Astrocyte of the spinal cord (primary cell): ENCODE data around the gene SRP54.

ENCODE experiments used
- DNase-seq: peaks from one replicate; pipeline ENCODE4 v3.0.0; 2011; ENCODE audit warnings: low read depth, low spot score
- H3K4me3 ChIP-seq: 2 replicates; pipeline ENCODE4 v1.5.1; 2011; ENCODE audit warnings: low read depth, mild to moderate bottlenecking, low read length, moderate library complexity
- in situ Hi-C: cut with HindIII; loops from 2 replicates; pipeline ENCODE4 v1.10.0; 2017; ENCODE audit warnings: low sequenced_read_pairs
- TF ChIP-seq, protein P1 (sequence below): IDR thresholded peaks from 2 replicates; pipeline ENCODE4 v1.5.1; 2012; ENCODE audit warnings: low read depth, mild to moderate bottlenecking, low read length, inconsistent platforms

SRP54 gene

DNA sequence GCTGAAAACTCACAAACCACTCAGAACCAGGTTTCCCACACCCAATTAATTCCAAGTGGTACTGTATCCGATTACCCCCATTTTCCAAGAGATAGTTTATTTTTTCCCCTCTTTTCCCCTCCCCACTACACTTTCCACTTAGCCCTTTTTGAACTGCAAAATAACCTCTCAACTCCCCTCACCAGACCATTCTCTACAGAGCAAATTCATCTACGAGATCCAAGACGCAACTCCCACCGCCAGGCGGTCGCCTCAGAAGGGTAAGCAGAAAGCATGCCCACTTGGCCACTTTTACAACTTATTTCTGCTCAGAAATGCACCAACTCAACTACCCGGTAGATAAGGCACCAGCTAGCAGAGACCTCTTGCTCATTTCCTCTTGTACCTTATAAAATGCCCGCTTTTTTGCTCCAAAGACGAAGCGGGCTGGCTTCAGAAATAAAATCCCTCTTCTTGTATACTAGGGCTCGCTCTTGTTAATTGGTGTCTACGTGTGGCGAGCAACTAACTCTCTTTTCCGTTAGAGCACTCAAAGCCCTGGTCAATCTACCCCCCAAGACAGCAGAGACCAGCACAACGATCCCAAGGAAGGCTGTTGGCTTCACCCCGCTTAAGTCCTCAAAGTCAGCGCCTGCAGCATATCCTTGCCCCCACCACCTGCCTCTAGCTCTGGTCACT is 910 bp upstream of the SRP54 start:
- peak overlapping the region; percentile 87 for H3K4me3 ChIP-seq
- in situ Hi-C loops, result no loop called here
- TF ChIP-seq, protein P1, sequence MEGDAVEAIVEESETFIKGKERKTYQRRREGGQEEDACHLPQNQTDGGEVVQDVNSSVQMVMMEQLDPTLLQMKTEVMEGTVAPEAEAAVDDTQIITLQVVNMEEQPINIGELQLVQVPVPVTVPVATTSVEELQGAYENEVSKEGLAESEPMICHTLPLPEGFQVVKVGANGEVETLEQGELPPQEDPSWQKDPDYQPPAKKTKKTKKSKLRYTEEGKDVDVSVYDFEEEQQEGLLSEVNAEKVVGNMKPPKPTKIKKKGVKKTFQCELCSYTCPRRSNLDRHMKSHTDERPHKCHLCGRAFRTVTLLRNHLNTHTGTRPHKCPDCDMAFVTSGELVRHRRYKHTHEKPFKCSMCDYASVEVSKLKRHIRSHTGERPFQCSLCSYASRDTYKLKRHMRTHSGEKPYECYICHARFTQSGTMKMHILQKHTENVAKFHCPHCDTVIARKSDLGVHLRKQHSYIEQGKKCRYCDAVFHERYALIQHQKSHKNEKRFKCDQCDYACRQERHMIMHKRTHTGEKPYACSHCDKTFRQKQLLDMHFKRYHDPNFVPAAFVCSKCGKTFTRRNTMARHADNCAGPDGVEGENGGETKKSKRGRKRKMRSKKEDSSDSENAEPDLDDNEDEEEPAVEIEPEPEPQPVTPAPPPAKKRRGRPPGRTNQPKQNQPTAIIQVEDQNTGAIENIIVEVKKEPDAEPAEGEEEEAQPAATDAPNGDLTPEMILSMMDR, result peak; percentile 43
- DNase-seq, result no peak

DNA sequence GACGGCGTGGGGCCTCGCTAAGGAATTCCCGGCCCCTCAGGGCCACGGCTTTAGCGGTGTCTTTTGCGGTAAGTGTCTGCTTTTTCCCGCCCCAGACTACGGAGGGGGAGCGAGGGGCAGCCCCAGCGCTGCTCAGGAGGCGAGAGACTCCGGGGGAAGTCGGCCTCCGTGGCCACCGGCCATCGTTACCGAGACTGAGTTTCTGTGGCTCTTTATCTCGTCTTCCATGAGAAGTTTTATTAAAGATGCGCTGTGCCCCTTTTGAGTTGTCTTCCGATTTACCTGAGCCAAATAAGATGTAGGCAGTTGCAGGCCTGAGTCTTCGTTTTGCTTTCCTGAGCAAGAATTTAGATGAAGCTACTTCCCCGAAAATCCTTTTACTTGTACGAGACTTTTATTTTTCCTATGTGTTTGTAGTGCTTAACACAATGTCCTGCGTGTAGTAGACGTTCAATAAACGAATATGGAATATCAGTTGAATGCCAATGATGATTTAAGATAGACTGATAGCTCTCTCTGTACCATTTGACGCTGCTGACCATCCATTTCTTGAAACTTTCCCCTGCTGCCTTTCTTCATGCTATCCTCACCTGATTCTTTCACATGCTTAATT is 462 bp downstream of the SRP54 start:
- in situ Hi-C loops, result no loop called here
- peak overlapping the region; percentile 87 for H3K4me3 ChIP-seq
- no peak for DNase-seq
- TF ChIP-seq, protein P1, result no peak

DNA sequence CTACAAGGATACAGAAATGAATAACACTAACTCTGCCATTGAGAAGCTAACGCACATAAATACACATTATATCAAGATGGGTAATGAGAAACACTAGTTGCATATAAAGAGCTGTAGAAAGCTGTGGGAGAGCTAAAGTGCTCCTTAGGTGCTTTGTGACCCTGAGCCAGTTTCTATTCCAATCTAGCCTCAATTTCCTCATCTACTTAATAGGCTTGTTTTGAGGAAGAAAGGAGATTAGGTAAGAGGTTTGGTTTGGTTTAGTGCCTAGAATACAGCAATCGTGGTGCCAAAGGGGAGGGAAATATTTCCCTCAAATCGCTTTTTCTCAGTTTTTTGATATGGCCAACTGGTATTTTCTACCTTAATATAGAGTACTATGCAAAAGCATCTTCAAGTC is 994 bp downstream of the SRP54 start:
- DNase-seq, result no peak
- TF ChIP-seq, protein P1, result no peak
- H3K4me3 ChIP-seq, result peak overlapping the region; percentile 87
- in situ Hi-C loops, result no loop called here

DNA sequence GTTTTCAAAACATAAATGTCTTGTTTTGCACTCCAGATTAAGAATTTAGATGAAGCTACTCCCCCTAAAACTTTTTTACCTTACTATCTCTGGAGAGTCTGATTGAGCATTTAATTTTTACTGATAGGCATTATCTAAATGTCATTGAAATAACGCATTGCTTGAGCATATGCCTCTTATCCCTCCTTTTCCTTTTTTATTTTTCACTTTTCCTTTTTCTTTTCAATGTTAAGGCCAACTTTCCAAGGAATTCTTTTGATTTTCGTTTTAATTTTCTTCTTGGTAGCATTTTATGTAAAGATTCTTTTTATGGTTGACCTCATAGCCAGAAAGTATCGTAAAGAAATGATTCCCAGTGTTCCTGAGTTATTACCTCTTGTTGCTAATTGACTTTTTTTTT is 2.9 kb downstream of the SRP54 start:
- no peak for DNase-seq
- no peak overlapping the region for H3K4me3 ChIP-seq
- TF ChIP-seq, protein P1, result no peak
- in situ Hi-C loops, result no loop called here

DNA sequence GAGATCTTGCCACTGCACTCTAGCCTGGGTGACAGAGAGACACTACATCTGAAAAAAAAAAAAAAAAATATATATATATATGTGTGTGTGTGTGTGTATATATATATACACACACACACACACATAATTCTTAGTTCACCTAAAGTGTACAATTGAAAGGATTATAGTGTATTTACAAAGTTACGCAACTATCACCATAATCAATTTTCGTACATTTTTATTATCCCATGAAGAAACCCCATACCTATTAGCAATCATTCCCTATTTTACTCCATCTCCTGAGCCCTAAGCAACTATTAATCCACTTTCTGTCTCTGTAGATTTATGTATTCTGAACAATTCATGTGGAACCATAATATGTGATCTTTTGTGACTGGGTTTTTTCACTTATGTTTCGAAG is 4.4 kb downstream of the SRP54 start:
- in situ Hi-C loops, result no loop called here

DNA sequence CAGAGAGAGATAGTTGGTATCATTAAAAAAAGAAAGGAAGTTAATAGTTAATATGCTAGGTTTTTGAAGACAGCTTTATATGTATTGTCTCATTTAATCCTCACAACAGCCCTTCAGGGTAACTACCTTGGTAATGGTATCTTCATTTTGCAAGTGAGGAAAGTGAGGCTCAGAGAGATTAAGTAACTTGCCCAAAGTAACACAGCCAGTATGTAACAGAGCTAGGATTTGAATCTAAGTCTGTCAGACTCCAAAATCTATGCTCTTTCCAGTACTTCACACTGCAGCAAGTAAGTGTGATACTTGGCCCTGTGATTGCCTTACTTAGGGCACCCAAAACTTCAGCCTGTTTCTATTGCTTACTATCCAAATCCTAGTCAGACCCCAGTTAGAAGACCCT is 7.0 kb downstream of the SRP54 start:
- in situ Hi-C loops, result no loop called here
- DNase-seq, result no peak
- no peak overlapping the region for H3K4me3 ChIP-seq
- TF ChIP-seq, protein P1, result no peak

More for the DNA sequence above, 4.4 kb downstream of the SRP54 start:
- TF ChIP-seq, protein P1, result no peak
- no peak overlapping the region for H3K4me3 ChIP-seq
- DNase-seq, result no peak
